HEK293 (cell line): Measurements from ENCODE around the gene REM2.

Experiments
- CTCF ChIA-PET: fragments of 350-600 bp; formaldehyde crosslinking; extraction: SDS; loops from one replicate; lab custom pipeline; 2021; ENCODE audit warnings: antibody characterized with exemption; lab: Yijun Ruan, JAX
- POLR2A ChIA-PET: fragments of 300-600 bp; formaldehyde crosslinking; extraction: SDS; loops from one replicate; lab custom pipeline; 2020; ENCODE audit warnings: antibody characterized with exemption, inconsistent platforms; lab: Yijun Ruan, JAX
- H3K27ac ChIP-seq: fragments of 200-500 bp; sonication (Bioruptor generic); 2 replicates; pipeline ENCODE4 v1.5.1; 2014; ENCODE audit warnings: low read depth, low read length, control low read depth, inconsistent platforms; ENCODE audit errors: extremely low read depth
- H3K36me3 ChIP-seq, 2 experiments: fragments of 200-500 bp in 1 of 2; sonication (Bioruptor generic) in 1 of 2; 1 replicate in 1 of 2; 2 replicates in 1 of 2; pipeline ENCODE4 v1.5.1; 2014 to 2017; ENCODE audit warnings: inconsistent platforms in 2 of 2, low read length in 2 of 2; ENCODE audit not compliant: control insufficient read depth in 2 of 2, insufficient read depth in 1 of 2
- H3K4me1 ChIP-seq: fragments of 200-500 bp; sonication (Bioruptor generic); 2 replicates; pipeline ENCODE4 v1.5.1; 2014; ENCODE audit warnings: mild to moderate bottlenecking, low read length, inconsistent platforms; ENCODE audit not compliant: control insufficient read depth, insufficient read depth
- H3K4me3 ChIP-seq: 2 replicates; pipeline ENCODE4 v1.5.1; 2011; ENCODE audit warnings: low read depth, mild to moderate bottlenecking, control low read depth, low read length, moderate library complexity
- H3K9me3 ChIP-seq: fragments of 200-500 bp; sonication (Bioruptor generic); 2 replicates; pipeline ENCODE4 v1.5.1; 2014; ENCODE audit warnings: low read depth, low read length, inconsistent platforms; ENCODE audit not compliant: control insufficient read depth, insufficient read depth
- RBAK ChIP-seq: fragments of 450-650 bp; formaldehyde crosslinking; IDR thresholded peaks from 2 replicates; pipeline ENCODE4 v1.5.1; 2016; ENCODE audit warnings: missing biosample characterization, missing genetic modification characterization
- REPIN1 ChIP-seq: fragments of 450-650 bp; formaldehyde crosslinking; IDR thresholded peaks from 2 replicates; pipeline ENCODE4 v1.5.1; 2017; ENCODE audit warnings: missing biosample characterization, missing genetic modification characterization, low read depth
- ZBTB17 ChIP-seq: fragments of 450-650 bp; formaldehyde crosslinking; IDR thresholded peaks from 2 replicates; pipeline ENCODE4 v1.5.1; 2016; ENCODE audit warnings: missing biosample characterization, missing genetic modification characterization
- ZFHX2 ChIP-seq: fragments of 450-650 bp; formaldehyde crosslinking; conservative IDR thresholded peaks from 2 replicates; pipeline ENCODE4 v1.5.1; 2016; ENCODE audit warnings: missing biosample characterization, missing genetic modification characterization
- ZNF211 ChIP-seq: fragments of 450-650 bp; formaldehyde crosslinking; IDR thresholded peaks from 2 replicates; pipeline ENCODE4 v1.5.1; 2016; ENCODE audit warnings: low read depth, missing biosample characterization, missing genetic modification characterization
- ZNF266 ChIP-seq: fragments of 450-650 bp; formaldehyde crosslinking; IDR thresholded peaks from 2 replicates; pipeline ENCODE4 v1.5.1; 2016; ENCODE audit warnings: missing biosample characterization, missing genetic modification characterization, low read depth
- ZNF350 ChIP-seq: fragments of 450-650 bp; formaldehyde crosslinking; IDR thresholded peaks from 2 replicates; pipeline ENCODE4 v1.5.0; 2017; ENCODE audit warnings: missing biosample characterization, mild to moderate bottlenecking, missing genetic modification characterization
- ZNF354C ChIP-seq: fragments of 450-650 bp; formaldehyde crosslinking; IDR thresholded peaks from 2 replicates; pipeline ENCODE4 v1.5.1; 2016; ENCODE audit warnings: missing biosample characterization, missing genetic modification characterization, low read depth, borderline replicate concordance
- ZNF514 ChIP-seq: fragments of 450-650 bp; formaldehyde crosslinking; IDR thresholded peaks from 2 replicates; pipeline ENCODE4 v1.5.1; 2016; ENCODE audit warnings: missing biosample characterization, missing genetic modification characterization
- ZNF596 ChIP-seq: fragments of 450-650 bp; IDR thresholded peaks from 2 replicates; pipeline ENCODE4 v1.5.0; 2018; ENCODE audit warnings: missing biosample characterization, mild to moderate bottlenecking, missing genetic modification characterization, moderate library complexity
- ZNF654 ChIP-seq: fragments of 450-650 bp; formaldehyde crosslinking; IDR thresholded peaks from 2 replicates; pipeline ENCODE4 v1.5.1; 2016; ENCODE audit warnings: low read depth, missing biosample characterization, missing genetic modification characterization
- ZNF777 ChIP-seq: fragments of 450-650 bp; formaldehyde crosslinking; IDR thresholded peaks from 2 replicates; pipeline ENCODE4 v1.5.1; 2017; ENCODE audit warnings: missing biosample characterization, missing genetic modification characterization, borderline replicate concordance
- ZSCAN16 ChIP-seq: fragments of 450-650 bp; formaldehyde crosslinking; IDR thresholded peaks from 2 replicates; pipeline ENCODE4 v1.5.1; 2016; ENCODE audit warnings: missing biosample characterization, missing genetic modification characterization
- TF ChIP-seq, protein P1 (sequence below): fragments of 450-650 bp; formaldehyde crosslinking; IDR thresholded peaks from 2 replicates; pipeline ENCODE4 v1.5.1; 2016; ENCODE audit warnings: missing biosample characterization, missing genetic modification characterization
- TF ChIP-seq, protein P2 (sequence below): fragments of 450-650 bp; formaldehyde crosslinking; IDR thresholded peaks from 2 replicates; pipeline ENCODE4 v1.5.1; 2017; ENCODE audit warnings: missing biosample characterization, missing genetic modification characterization
- TF ChIP-seq, protein P3 (sequence below): fragments of 450-650 bp; formaldehyde crosslinking; IDR thresholded peaks from 2 replicates; pipeline ENCODE4 v1.5.1; 2016; ENCODE audit warnings: missing biosample characterization, missing genetic modification characterization
- TF ChIP-seq, protein P4 (sequence below): fragments of 450-650 bp; formaldehyde crosslinking; IDR thresholded peaks from 2 replicates; pipeline ENCODE4 v1.5.1; 2017; ENCODE audit warnings: missing biosample characterization, missing genetic modification characterization
- TF ChIP-seq, protein P5 (sequence below): fragments of 450-650 bp; formaldehyde crosslinking; IDR thresholded peaks from 2 replicates; pipeline ENCODE4 v1.5.1; 2016; ENCODE audit warnings: missing biosample characterization, missing genetic modification characterization
- TF ChIP-seq, protein P6 (sequence below): fragments of 450-650 bp; formaldehyde crosslinking; IDR thresholded peaks from 2 replicates; pipeline ENCODE4 v1.5.1; 2016; ENCODE audit warnings: missing biosample characterization, missing genetic modification characterization
- TF ChIP-seq, protein P7 (sequence below): fragments of 450-650 bp; formaldehyde crosslinking; IDR thresholded peaks from 2 replicates; pipeline ENCODE4 v1.5.1; 2016; ENCODE audit warnings: missing biosample characterization, missing genetic modification characterization

REM2 gene

DNA sequence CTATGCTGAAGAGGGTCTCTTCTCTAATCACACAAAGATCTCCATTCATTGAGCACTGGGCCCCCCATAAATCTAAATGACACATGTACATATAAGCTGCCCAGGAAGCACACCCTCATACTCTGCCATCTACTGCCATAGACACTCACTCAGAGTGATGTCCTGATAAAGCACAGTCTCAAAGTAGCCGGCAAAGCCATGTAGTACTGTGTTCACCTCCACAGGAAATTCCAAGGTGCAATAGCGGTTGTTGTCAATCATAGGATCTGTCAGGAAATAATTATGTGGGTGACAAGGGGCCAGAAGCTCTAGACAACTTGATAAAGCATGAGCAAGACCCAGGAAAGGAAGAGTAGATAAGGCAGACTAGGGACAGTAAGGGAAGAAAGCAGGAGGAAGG, 39.3 kb downstream of the REM2 start:
- H3K4me1 ChIP-seq = peaks cover 5% of the 10 kb centered on the region; the same call in 1 of the 2 replicates
- POLR2A ChIA-PET = no interaction called here
- TF ChIP-seq, protein P1, sequence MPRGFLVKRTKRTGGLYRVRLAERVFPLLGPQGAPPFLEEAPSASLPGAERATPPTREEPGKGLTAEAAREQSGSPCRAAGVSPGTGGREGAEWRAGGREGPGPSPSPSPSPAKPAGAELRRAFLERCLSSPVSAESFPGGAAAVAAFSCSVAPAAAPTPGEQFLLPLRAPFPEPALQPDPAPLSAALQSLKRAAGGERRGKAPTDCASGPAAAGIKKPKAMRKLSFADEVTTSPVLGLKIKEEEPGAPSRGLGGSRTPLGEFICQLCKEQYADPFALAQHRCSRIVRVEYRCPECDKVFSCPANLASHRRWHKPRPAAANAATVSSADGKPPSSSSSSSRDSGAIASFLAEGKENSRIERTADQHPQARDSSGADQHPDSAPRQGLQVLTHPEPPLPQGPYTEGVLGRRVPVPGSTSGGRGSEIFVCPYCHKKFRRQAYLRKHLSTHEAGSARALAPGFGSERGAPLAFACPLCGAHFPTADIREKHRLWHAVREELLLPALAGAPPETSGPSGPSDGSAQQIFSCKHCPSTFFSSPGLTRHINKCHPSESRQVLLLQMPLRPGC (tag by site-specific recombination) = no peak
- TF ChIP-seq, protein P2, sequence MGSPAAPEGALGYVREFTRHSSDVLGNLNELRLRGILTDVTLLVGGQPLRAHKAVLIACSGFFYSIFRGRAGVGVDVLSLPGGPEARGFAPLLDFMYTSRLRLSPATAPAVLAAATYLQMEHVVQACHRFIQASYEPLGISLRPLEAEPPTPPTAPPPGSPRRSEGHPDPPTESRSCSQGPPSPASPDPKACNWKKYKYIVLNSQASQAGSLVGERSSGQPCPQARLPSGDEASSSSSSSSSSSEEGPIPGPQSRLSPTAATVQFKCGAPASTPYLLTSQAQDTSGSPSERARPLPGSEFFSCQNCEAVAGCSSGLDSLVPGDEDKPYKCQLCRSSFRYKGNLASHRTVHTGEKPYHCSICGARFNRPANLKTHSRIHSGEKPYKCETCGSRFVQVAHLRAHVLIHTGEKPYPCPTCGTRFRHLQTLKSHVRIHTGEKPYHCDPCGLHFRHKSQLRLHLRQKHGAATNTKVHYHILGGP (tag by site-specific recombination) = no peak
- TF ChIP-seq, protein P3, sequence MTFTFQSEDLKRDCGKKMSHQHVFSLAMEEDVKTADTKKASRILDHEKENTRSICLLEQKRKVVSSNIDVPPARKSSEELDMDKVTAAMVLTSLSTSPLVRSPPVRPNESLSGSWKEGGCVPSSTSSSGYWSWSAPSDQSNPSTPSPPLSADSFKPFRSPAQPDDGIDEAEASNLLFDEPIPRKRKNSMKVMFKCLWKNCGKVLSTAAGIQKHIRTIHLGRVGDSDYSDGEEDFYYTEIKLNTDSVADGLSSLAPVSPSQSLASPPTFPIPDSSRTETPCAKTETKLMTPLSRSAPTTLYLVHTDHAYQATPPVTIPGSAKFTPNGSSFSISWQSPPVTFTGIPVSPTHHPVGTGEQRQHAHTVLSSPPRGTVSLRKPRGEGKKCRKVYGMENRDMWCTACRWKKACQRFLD = no peak
- TF ChIP-seq ZNF266 (tag by site-specific recombination) (no peak), ZSCAN16 (no peak), REPIN1 (no peak)
- no peak overlapping the region for H3K4me3 ChIP-seq
- peaks cover 53 to 74% of the 10 kb centered on the region in 2 experiments for H3K36me3 ChIP-seq
- 0 out of 2 replicates have a peak overlapping the region, but pooled peaks have one; percentile 7 for H3K27ac ChIP-seq
- no peaks in the 10 kb centered on the region for H3K9me3 ChIP-seq
- CTCF ChIA-PET = no interaction called here

DNA sequence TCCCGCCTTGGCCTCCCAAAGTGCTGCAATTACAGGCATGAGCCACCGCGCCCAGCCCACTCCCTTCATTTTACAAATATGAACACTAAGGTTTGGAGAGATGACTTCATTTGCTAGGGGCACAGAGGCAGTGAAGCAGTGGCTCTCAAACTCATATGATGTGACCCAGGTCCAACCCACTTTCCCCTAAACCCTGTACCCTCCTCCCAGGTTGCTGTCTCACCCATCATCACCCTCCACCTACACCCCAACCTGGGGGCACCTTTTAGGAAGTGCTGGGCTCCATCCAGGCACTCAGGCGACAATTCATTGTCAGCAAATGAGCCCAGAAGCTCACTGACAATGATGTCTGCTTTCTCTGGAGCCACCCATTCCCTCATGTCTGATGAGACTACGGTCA, 40.7 kb downstream of the REM2 start:
- Histone ChIP-seq H3K4me1 (peaks cover 5% of the 10 kb centered on the region; the same call in 1 of the 2 replicates), H3K27ac (no peak overlapping the region), H3K4me3 (no peak overlapping the region), H3K36me3 (peaks cover 55 to 79% of the 10 kb centered on the region in 2 experiments), H3K9me3 (no peaks in the 10 kb centered on the region)
- ChIA-PET CTCF (no interaction called here), POLR2A (interaction anchor here (0.6 kb wide), 1 partner anchor 15 kb away, joined by 3 read pairs; no protein-coding TSS in a partner anchor)
- TF ChIP-seq, protein P4, sequence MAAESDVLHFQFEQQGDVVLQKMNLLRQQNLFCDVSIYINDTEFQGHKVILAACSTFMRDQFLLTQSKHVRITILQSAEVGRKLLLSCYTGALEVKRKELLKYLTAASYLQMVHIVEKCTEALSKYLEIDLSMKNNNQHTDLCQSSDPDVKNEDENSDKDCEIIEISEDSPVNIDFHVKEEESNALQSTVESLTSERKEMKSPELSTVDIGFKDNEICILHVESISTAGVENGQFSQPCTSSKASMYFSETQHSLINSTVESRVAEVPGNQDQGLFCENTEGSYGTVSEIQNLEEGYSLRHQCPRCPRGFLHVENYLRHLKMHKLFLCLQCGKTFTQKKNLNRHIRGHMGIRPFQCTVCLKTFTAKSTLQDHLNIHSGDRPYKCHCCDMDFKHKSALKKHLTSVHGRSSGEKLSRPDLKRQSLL (tag by site-specific recombination) = no peak
- TF ChIP-seq ZBTB17 (tag by site-specific recombination) (no peak), ZNF596 (tag by site-specific recombination) (no peak), ZNF354C (tag by site-specific recombination) (no peak), RBAK (tag by site-specific recombination) (no peak), ZNF654 (tag by site-specific recombination) (no peak), ZFHX2 (no peak), ZNF211 (tag by site-specific recombination) (no peak), ZNF777 (tag by site-specific recombination) (no peak), ZNF514 (no peak), ZNF350 (tag by site-specific recombination) (no peak)
- TF ChIP-seq, protein P5, sequence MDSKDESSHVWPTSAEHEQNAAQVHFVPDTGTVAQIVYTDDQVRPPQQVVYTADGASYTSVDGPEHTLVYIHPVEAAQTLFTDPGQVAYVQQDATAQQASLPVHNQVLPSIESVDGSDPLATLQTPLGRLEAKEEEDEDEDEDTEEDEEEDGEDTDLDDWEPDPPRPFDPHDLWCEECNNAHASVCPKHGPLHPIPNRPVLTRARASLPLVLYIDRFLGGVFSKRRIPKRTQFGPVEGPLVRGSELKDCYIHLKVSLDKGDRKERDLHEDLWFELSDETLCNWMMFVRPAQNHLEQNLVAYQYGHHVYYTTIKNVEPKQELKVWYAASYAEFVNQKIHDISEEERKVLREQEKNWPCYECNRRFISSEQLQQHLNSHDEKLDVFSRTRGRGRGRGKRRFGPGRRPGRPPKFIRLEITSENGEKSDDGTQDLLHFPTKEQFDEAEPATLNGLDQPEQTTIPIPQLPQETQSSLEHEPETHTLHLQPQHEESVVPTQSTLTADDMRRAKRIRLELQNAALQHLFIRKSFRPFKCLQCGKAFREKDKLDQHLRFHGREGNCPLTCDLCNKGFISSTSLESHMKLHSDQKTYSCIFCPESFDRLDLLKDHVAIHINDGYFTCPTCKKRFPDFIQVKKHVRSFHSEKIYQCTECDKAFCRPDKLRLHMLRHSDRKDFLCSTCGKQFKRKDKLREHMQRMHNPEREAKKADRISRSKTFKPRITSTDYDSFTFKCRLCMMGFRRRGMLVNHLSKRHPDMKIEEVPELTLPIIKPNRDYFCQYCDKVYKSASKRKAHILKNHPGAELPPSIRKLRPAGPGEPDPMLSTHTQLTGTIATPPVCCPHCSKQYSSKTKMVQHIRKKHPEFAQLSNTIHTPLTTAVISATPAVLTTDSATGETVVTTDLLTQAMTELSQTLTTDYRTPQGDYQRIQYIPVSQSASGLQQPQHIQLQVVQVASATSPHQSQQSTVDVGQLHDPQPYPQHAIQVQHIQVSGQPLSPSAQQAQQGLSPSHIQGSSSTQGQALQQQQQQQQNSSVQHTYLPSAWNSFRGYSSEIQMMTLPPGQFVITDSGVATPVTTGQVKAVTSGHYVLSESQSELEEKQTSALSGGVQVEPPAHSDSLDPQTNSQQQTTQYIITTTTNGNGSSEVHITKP (tag by site-specific recombination) = no peak
- TF ChIP-seq, protein P6, sequence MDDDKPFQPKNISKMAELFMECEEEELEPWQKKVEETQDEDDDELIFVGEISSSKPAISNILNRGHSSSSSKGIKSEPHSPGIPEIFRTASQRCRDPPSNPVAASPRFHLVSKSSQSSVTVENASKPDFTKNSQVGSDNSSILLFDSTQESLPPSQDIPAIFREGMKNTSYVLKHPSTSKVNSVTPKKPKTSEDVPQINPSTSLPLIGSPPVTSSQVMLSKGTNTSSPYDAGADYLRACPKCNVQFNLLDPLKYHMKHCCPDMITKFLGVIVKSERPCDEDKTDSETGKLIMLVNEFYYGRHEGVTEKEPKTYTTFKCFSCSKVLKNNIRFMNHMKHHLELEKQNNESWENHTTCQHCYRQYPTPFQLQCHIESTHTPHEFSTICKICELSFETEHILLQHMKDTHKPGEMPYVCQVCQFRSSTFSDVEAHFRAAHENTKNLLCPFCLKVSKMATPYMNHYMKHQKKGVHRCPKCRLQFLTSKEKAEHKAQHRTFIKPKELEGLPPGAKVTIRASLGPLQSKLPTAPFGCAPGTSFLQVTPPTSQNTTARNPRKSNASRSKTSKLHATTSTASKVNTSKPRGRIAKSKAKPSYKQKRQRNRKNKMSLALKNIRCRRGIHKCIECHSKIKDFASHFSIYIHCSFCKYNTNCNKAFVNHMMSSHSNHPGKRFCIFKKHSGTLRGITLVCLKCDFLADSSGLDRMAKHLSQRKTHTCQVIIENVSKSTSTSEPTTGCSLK (tag by site-specific recombination) = no peak
- TF ChIP-seq, protein P7, sequence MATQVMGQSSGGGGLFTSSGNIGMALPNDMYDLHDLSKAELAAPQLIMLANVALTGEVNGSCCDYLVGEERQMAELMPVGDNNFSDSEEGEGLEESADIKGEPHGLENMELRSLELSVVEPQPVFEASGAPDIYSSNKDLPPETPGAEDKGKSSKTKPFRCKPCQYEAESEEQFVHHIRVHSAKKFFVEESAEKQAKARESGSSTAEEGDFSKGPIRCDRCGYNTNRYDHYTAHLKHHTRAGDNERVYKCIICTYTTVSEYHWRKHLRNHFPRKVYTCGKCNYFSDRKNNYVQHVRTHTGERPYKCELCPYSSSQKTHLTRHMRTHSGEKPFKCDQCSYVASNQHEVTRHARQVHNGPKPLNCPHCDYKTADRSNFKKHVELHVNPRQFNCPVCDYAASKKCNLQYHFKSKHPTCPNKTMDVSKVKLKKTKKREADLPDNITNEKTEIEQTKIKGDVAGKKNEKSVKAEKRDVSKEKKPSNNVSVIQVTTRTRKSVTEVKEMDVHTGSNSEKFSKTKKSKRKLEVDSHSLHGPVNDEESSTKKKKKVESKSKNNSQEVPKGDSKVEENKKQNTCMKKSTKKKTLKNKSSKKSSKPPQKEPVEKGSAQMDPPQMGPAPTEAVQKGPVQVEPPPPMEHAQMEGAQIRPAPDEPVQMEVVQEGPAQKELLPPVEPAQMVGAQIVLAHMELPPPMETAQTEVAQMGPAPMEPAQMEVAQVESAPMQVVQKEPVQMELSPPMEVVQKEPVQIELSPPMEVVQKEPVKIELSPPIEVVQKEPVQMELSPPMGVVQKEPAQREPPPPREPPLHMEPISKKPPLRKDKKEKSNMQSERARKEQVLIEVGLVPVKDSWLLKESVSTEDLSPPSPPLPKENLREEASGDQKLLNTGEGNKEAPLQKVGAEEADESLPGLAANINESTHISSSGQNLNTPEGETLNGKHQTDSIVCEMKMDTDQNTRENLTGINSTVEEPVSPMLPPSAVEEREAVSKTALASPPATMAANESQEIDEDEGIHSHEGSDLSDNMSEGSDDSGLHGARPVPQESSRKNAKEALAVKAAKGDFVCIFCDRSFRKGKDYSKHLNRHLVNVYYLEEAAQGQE (tag by site-specific recombination) = no peak
